ENCODE data around the gene ALG12. TPM values are rescaled to one million over a fixed set of nuclear protein-coding genes. Genes with fewer than 3 reads are reported as not detected.

The ALG12 gene
- total RNA-seq, 1 donor from 2014 or later: 25.9 TPM

DNA sequence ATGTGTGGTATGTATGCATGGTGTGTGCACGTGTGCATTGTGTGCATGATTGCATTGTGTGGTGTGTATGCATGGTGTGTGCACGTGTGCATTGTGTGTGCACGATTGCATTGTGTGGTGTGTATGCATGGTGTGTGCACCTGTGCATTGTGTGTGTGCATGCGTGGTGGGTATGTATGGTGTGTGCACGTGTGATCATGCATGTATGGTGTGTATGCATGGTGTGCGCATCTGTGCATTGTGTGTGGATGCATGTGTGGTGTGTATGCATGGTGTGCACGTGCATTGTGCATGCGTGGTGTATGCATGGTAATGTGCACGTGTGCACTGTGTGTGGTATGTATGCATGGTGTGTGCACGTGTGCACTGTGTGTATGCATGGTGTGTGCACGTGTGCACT lies 16.8 kb downstream of the ALG12 start:
- no peaks in the 10 kb centered on the region for H3K27me3 ChIP-seq (ENCODE audit: low read depth)
- peaks cover 54% of the 10 kb centered on the region for H3K36me3 ChIP-seq
- TF ChIP-seq, protein P1, sequence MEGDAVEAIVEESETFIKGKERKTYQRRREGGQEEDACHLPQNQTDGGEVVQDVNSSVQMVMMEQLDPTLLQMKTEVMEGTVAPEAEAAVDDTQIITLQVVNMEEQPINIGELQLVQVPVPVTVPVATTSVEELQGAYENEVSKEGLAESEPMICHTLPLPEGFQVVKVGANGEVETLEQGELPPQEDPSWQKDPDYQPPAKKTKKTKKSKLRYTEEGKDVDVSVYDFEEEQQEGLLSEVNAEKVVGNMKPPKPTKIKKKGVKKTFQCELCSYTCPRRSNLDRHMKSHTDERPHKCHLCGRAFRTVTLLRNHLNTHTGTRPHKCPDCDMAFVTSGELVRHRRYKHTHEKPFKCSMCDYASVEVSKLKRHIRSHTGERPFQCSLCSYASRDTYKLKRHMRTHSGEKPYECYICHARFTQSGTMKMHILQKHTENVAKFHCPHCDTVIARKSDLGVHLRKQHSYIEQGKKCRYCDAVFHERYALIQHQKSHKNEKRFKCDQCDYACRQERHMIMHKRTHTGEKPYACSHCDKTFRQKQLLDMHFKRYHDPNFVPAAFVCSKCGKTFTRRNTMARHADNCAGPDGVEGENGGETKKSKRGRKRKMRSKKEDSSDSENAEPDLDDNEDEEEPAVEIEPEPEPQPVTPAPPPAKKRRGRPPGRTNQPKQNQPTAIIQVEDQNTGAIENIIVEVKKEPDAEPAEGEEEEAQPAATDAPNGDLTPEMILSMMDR (IDR thresholded peaks at IDR 0.05): no peak
- H3K9me3 ChIP-seq: no peaks in the 10 kb centered on the region
- intact Hi-C loops (cut with DNase I): no loop called here
- H3K27ac ChIP-seq: no peak overlapping the region
- H3K4me1 ChIP-seq: no peaks in the 10 kb centered on the region
- no peak overlapping the region for H3K4me3 ChIP-seq
- ATAC-seq: no peak
- no peak for DNase-seq

DNA sequence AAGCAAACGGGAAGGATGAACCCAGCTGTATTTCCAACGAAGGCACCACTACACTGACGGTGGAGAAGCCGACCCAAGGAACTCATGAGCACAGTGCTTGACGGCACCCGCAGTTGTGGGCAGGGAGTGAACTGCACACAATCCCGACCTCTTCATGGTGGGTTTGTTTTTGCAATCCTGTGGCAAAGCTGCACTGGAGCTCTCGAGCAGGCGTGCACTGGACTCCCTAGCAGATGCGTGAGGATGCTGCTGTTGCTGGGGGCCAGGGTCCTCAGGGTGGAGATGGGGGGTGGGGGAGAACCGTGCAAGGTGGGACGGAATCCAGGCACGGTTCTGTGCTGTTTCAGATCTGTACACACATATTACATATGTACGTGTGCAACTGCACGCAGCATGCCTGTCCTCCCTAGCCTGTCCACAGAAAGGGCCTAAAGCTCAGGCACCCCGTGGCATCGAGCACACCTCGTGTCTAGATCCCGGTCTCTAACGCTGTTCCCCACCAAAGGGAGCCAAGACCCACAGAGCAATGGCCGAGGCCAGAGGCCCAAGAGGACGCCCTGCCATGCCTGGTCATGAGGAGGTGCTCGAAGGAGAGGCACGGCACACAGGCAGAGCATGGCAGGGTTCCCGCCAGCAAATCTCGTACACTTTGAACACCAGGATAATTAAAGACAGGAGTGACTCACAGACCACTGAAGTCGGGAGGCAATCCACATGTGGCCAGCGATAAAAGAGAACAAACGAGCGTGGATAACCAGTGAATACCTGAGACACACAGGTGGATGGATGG lies 17.6 kb downstream of the ALG12 start:
- no peaks in the 10 kb centered on the region for H3K4me1 ChIP-seq
- DNase-seq (no peak), ATAC-seq (peak in 1 of 2 donors; percentile 22)
- no peaks in the 10 kb centered on the region for H3K27me3 ChIP-seq (ENCODE audit: low read depth)
- H3K27ac ChIP-seq: no peak overlapping the region
- intact Hi-C loops (cut with DNase I): no loop called here
- peaks cover 47% of the 10 kb centered on the region for H3K36me3 ChIP-seq
- TF ChIP-seq, protein P1 (IDR thresholded peaks at IDR 0.05): no peak
- no peak overlapping the region for H3K4me3 ChIP-seq
- H3K9me3 ChIP-seq: no peaks in the 10 kb centered on the region

DNA sequence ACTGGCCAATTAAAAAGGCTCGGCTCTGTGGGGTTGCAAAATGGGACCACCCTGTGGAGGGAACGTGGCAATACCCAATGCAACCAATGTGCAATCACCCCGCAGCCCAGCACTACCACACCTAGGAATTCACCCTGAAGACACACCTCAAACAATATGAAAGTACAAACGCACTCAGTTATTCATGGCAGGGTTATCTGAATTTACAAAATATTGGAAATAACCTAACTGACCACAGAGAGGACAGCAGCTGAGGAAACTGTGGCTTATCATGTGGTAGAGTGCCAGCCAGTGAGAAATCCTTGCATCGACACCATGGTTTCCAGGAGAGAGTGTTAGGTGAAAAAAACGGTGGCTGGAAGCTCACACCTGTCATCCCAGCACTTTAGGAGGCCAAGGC lies 18.7 kb downstream of the ALG12 start:
- H3K36me3 ChIP-seq: peaks cover 38% of the 10 kb centered on the region
- H3K27ac ChIP-seq: no peak overlapping the region
- DNase-seq: no peak
- intact Hi-C loops (cut with DNase I): no loop called here
- TF ChIP-seq, protein P1 (IDR thresholded peaks at IDR 0.05): no peak
- ATAC-seq: no peak
- H3K4me3 ChIP-seq: no peak overlapping the region
- H3K4me1 ChIP-seq: no peaks in the 10 kb centered on the region
- H3K27me3 ChIP-seq (ENCODE audit: low read depth): no peaks in the 10 kb centered on the region
- no peaks in the 10 kb centered on the region for H3K9me3 ChIP-seq

DNA sequence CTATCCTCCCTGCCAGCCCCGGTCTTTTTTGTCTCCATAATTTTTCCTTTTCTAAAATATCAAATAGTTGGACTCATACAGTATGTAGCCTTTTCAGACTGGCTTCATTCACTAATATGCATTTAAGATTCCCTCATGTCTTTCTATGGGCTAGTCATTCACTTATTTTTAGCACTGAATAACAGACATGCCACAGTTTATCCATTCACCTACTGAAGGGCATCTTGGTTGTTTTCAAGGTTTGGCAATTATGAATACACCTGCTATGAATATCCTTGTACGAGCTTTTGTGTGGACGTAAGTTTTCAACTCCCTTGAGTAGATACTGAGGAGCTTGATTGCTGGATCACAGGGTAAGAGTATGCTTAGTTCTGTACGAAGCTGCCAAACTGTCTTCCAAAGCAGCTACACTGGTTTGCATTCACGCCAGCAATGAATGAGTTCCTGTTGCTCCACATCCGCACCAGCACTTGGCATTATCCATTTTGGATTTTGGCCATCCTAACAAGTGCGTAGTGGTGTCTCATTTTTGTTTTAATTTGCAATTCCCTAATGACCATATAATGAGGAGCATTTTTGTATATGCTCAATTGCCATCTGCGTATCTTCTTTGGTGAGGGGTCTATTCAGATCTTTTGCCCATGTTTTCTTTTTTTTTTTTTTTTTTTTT lies 21.1 kb downstream of the ALG12 start:
- no peak for DNase-seq
- no peaks in the 10 kb centered on the region for H3K9me3 ChIP-seq
- H3K4me3 ChIP-seq: no peak overlapping the region
- ATAC-seq: no peak
- no peaks in the 10 kb centered on the region for H3K4me1 ChIP-seq
- H3K27me3 ChIP-seq (ENCODE audit: low read depth): no peaks in the 10 kb centered on the region
- H3K27ac ChIP-seq: no peak overlapping the region
- TF ChIP-seq, protein P1 (IDR thresholded peaks at IDR 0.05): no peak
- intact Hi-C loops (cut with DNase I): no loop called here
- H3K36me3 ChIP-seq: peaks cover 21% of the 10 kb centered on the region

DNA sequence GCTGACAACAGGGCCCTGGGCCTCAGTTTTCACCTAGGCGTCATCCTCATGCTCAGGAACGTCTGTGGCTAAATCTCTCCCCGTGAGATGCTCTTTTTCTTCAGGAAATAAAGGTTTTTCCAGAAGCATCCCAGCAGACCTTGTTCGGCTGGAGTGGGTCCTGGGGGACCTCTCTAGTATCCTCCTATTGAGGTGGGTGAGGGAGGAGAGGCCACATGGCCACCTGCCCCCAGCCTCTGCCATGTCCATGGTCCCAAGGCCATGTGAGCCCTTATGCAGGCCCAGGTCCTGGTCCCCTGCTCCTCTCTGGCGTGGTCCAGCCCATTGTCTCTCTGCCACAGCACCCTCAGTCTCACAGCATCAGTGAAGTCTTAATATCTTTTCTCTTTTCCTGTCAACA lies 22.0 kb downstream of the ALG12 start:
- H3K9me3 ChIP-seq: no peaks in the 10 kb centered on the region
- H3K4me1 ChIP-seq: no peaks in the 10 kb centered on the region
- H3K27me3 ChIP-seq (ENCODE audit: low read depth): no peaks in the 10 kb centered on the region
- H3K36me3 ChIP-seq: peaks cover 14% of the 10 kb centered on the region
- H3K27ac ChIP-seq: no peak overlapping the region
- intact Hi-C loops (cut with DNase I): no loop called here
- TF ChIP-seq, protein P1 (IDR thresholded peaks at IDR 0.05): no peak
- DNase-seq (no peak), ATAC-seq (no peak)
- no peak overlapping the region for H3K4me3 ChIP-seq

Measured in lower lobe of right lung (tissue), 2 donors.